ENCODE measurements around the gene GRM1.

GRM1 gene

DNA sequence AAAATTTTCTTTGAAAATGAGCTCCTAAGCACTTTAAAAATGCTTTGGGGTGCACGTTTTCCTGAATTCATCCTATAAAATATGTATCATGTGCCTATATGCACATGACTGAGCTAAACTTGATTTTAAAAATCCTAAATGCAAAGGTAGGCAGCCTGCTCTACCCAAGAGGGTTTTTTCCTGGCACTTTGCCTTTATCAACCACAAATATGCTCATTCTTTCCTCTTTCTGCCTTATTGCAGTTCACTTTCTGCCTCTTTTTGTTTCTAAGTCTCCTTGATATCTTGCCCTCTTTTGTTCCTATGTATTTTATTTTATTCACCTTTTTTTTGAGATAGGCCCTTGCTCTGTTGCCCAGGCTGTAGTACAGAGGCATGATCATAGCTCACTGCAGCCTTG is 229.3 kb downstream of the GRM1 start:
- ChIA-PET POLR2A (no interaction called here), CTCF (no interaction called here)
- H3K27ac ChIP-seq (ENCODE audit: extremely low read depth, low read depth, low read length): no peak overlapping the region
- H3K9me3 ChIP-seq (ENCODE audit: control insufficient read depth, insufficient read depth, low read depth, low read length): no peaks in the 10 kb centered on the region
- H3K4me1 ChIP-seq (ENCODE audit: control insufficient read depth, insufficient read depth, low read length): no peaks in the 10 kb centered on the region
- H3K4me3 ChIP-seq (ENCODE audit: low read depth, low read length): no peak overlapping the region
- TF ChIP-seq ZNF302 (tag by site-specific recombination; IDR thresholded peaks at IDR 0.05; ENCODE audit: low read depth): no peak
- H3K36me3 ChIP-seq (ENCODE audit: control insufficient read depth in 2 of 2, insufficient read depth in 1 of 2, low read length in 2 of 2): no peaks in the 10 kb centered on the region

DNA sequence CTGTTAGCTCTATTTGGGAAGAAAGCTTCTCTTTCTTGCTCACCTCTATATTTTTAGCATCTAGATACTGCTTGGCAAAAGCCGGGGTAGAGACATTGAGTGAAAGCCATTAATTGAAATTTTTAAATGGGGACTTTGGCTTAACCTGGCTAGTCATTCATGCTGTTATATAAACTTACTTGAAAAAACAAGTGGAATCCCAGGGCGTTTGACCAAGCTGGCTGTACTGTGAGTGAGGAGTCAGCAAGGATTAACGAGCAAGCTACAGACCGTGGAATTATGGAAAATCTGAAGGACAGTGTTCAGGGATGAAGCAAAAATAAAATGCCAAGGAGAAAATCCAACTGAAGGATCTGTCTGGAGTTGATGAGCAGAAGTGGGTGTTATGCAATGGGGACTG is 232.0 kb downstream of the GRM1 start:
- no peak overlapping the region for H3K4me3 ChIP-seq (ENCODE audit: low read depth, low read length)
- H3K9me3 ChIP-seq (ENCODE audit: control insufficient read depth, insufficient read depth, low read depth, low read length): no peaks in the 10 kb centered on the region
- no peaks in the 10 kb centered on the region for H3K36me3 ChIP-seq (ENCODE audit: control insufficient read depth in 2 of 2, insufficient read depth in 1 of 2, low read length in 2 of 2)
- ChIA-PET POLR2A (no interaction called here), CTCF (no interaction called here)
- H3K4me1 ChIP-seq (ENCODE audit: control insufficient read depth, insufficient read depth, low read length): no peaks in the 10 kb centered on the region
- no peak overlapping the region for H3K27ac ChIP-seq (ENCODE audit: extremely low read depth, low read depth, low read length)
- no peak for TF ChIP-seq ZNF510 (tag by site-specific recombination; IDR thresholded peaks at IDR 0.05; ENCODE audit: insufficient replicate concordance)
- TF ChIP-seq ZNF585B (tag by site-specific recombination; IDR thresholded peaks at IDR 0.05): no peak
- TF ChIP-seq ZNF335 (tag by site-specific recombination; conservative IDR thresholded peaks at IDR 0.05): no peak
- TF ChIP-seq ZNF311 (tag by site-specific recombination; IDR thresholded peaks at IDR 0.05; ENCODE audit: borderline replicate concordance): no peak
- TF ChIP-seq, protein P1, sequence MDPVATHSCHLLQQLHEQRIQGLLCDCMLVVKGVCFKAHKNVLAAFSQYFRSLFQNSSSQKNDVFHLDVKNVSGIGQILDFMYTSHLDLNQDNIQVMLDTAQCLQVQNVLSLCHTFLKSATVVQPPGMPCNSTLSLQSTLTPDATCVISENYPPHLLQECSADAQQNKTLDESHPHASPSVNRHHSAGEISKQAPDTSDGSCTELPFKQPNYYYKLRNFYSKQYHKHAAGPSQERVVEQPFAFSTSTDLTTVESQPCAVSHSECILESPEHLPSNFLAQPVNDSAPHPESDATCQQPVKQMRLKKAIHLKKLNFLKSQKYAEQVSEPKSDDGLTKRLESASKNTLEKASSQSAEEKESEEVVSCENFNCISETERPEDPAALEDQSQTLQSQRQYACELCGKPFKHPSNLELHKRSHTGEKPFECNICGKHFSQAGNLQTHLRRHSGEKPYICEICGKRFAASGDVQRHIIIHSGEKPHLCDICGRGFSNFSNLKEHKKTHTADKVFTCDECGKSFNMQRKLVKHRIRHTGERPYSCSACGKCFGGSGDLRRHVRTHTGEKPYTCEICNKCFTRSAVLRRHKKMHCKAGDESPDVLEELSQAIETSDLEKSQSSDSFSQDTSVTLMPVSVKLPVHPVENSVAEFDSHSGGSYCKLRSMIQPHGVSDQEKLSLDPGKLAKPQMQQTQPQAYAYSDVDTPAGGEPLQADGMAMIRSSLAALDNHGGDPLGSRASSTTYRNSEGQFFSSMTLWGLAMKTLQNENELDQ (tag by site-specific recombination; IDR thresholded peaks at IDR 0.05; ENCODE audit: low read depth): no peak
- TF ChIP-seq ZNF354C (tag by site-specific recombination; IDR thresholded peaks at IDR 0.05; ENCODE audit: borderline replicate concordance, low read depth): no peak
- no peak for TF ChIP-seq ZNF623 (tag by site-specific recombination; IDR thresholded peaks at IDR 0.05)
- TF ChIP-seq FEZF1 (tag by site-specific recombination; IDR thresholded peaks at IDR 0.05): no peak
- TF ChIP-seq ZNF549 (tag by site-specific recombination; IDR thresholded peaks at IDR 0.05): no peak
- TF ChIP-seq, protein P2, sequence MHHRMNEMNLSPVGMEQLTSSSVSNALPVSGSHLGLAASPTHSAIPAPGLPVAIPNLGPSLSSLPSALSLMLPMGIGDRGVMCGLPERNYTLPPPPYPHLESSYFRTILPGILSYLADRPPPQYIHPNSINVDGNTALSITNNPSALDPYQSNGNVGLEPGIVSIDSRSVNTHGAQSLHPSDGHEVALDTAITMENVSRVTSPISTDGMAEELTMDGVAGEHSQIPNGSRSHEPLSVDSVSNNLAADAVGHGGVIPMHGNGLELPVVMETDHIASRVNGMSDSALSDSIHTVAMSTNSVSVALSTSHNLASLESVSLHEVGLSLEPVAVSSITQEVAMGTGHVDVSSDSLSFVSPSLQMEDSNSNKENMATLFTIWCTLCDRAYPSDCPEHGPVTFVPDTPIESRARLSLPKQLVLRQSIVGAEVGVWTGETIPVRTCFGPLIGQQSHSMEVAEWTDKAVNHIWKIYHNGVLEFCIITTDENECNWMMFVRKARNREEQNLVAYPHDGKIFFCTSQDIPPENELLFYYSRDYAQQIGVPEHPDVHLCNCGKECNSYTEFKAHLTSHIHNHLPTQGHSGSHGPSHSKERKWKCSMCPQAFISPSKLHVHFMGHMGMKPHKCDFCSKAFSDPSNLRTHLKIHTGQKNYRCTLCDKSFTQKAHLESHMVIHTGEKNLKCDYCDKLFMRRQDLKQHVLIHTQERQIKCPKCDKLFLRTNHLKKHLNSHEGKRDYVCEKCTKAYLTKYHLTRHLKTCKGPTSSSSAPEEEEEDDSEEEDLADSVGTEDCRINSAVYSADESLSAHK (tag by site-specific recombination; IDR thresholded peaks at IDR 0.05): no peak
- TF ChIP-seq EGR2 (tag by site-specific recombination; IDR thresholded peaks at IDR 0.05; ENCODE audit: low read depth): no peak

DNA sequence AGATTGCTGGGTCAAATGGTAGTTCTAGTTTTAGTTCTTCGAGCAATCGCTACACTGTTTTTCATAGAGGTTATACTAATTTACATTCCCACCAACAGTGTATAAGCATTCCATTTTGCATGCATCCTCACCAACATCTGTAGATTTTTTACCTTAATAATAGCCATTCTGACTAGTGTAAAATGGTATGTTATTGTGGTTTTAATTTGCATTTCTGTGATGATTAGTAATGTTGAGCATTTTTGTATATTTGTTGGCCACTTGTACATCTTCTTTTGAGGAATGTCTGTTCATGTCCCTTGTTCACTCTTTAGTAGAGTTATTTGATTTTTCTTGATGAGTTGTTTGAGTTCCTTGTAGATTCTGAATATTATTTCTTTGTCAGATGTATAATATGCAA is 236.2 kb downstream of the GRM1 start:
- H3K9me3 ChIP-seq (ENCODE audit: control insufficient read depth, insufficient read depth, low read depth, low read length): no peaks in the 10 kb centered on the region
- ChIA-PET POLR2A (no interaction called here), CTCF (interaction anchor here (0.6 kb wide), 1 partner anchor 150 kb away, joined by 3 read pairs; no protein-coding TSS in a partner anchor)
- H3K36me3 ChIP-seq (ENCODE audit: control insufficient read depth in 2 of 2, insufficient read depth in 1 of 2, low read length in 2 of 2): no peaks in the 10 kb centered on the region
- TF ChIP-seq, protein P3, sequence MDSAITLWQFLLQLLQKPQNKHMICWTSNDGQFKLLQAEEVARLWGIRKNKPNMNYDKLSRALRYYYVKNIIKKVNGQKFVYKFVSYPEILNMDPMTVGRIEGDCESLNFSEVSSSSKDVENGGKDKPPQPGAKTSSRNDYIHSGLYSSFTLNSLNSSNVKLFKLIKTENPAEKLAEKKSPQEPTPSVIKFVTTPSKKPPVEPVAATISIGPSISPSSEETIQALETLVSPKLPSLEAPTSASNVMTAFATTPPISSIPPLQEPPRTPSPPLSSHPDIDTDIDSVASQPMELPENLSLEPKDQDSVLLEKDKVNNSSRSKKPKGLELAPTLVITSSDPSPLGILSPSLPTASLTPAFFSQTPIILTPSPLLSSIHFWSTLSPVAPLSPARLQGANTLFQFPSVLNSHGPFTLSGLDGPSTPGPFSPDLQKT (IDR thresholded peaks at IDR 0.05; ENCODE audit: borderline replicate concordance, low read depth, low read length): no peak
- TF ChIP-seq ZNF335 (tag by site-specific recombination; conservative IDR thresholded peaks at IDR 0.05) (no peak), ZNF426 (tag by site-specific recombination; IDR thresholded peaks at IDR 0.05) (no peak), ZNF571 (tag by site-specific recombination; IDR thresholded peaks at IDR 0.05) (no peak), HOXD13 (CRISPR knock-in tag; IDR thresholded peaks at IDR 0.05; ENCODE audit: borderline replicate concordance) (no peak), GLI4 (tag by site-specific recombination; IDR thresholded peaks at IDR 0.05) (no peak), ZNF2 (tag by site-specific recombination; IDR thresholded peaks at IDR 0.05) (no peak), ZNF138 (tag by site-specific recombination; IDR thresholded peaks at IDR 0.05; ENCODE audit: borderline replicate concordance) (no peak), ZNF544 (tag by site-specific recombination; IDR thresholded peaks at IDR 0.05) (no peak), ZNF157 (tag by site-specific recombination; IDR thresholded peaks at IDR 0.05) (no peak), ZNF423 (tag by site-specific recombination; IDR thresholded peaks at IDR 0.05) (no peak)
- TF ChIP-seq, protein P4, sequence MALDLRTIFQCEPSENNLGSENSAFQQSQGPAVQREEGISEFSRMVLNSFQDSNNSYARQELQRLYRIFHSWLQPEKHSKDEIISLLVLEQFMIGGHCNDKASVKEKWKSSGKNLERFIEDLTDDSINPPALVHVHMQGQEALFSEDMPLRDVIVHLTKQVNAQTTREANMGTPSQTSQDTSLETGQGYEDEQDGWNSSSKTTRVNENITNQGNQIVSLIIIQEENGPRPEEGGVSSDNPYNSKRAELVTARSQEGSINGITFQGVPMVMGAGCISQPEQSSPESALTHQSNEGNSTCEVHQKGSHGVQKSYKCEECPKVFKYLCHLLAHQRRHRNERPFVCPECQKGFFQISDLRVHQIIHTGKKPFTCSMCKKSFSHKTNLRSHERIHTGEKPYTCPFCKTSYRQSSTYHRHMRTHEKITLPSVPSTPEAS (tag by site-specific recombination; IDR thresholded peaks at IDR 0.05): no peak
- TF ChIP-seq, protein P5, sequence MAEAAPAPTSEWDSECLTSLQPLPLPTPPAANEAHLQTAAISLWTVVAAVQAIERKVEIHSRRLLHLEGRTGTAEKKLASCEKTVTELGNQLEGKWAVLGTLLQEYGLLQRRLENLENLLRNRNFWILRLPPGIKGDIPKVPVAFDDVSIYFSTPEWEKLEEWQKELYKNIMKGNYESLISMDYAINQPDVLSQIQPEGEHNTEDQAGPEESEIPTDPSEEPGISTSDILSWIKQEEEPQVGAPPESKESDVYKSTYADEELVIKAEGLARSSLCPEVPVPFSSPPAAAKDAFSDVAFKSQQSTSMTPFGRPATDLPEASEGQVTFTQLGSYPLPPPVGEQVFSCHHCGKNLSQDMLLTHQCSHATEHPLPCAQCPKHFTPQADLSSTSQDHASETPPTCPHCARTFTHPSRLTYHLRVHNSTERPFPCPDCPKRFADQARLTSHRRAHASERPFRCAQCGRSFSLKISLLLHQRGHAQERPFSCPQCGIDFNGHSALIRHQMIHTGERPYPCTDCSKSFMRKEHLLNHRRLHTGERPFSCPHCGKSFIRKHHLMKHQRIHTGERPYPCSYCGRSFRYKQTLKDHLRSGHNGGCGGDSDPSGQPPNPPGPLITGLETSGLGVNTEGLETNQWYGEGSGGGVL (tag by site-specific recombination; IDR thresholded peaks at IDR 0.05): no peak
- no peak overlapping the region for H3K4me3 ChIP-seq (ENCODE audit: low read depth, low read length)
- no peaks in the 10 kb centered on the region for H3K4me1 ChIP-seq (ENCODE audit: control insufficient read depth, insufficient read depth, low read length)
- H3K27ac ChIP-seq (ENCODE audit: extremely low read depth, low read depth, low read length): no peak overlapping the region

All from HEK293 (cell line).